Raji (cell line): ENCODE measurements around the gene GCKR.

Source experiments
- POLR2A ChIP-seq: IDR thresholded peaks from 2 replicates; pipeline ENCODE4 v1.6.1; 2011; ENCODE audit warnings: low read depth, low read length, control low read depth; ENCODE audit not compliant: insufficient read depth

Gene GCKR, protein sequence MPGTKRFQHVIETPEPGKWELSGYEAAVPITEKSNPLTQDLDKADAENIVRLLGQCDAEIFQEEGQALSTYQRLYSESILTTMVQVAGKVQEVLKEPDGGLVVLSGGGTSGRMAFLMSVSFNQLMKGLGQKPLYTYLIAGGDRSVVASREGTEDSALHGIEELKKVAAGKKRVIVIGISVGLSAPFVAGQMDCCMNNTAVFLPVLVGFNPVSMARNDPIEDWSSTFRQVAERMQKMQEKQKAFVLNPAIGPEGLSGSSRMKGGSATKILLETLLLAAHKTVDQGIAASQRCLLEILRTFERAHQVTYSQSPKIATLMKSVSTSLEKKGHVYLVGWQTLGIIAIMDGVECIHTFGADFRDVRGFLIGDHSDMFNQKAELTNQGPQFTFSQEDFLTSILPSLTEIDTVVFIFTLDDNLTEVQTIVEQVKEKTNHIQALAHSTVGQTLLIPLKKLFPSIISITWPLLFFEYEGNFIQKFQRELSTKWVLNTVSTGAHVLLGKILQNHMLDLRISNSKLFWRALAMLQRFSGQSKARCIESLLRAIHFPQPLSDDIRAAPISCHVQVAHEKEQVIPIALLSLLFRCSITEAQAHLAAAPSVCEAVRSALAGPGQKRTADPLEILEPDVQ

GRCh38 chr2:27496357-27497287 lies at the start of gene GCKR:
GCKR (plus strand) TSS chr2:27496839; CDS start chr2:27496905, 66 bp downstream.
- TF ChIP-seq POLR2A: no peak

DNA sequence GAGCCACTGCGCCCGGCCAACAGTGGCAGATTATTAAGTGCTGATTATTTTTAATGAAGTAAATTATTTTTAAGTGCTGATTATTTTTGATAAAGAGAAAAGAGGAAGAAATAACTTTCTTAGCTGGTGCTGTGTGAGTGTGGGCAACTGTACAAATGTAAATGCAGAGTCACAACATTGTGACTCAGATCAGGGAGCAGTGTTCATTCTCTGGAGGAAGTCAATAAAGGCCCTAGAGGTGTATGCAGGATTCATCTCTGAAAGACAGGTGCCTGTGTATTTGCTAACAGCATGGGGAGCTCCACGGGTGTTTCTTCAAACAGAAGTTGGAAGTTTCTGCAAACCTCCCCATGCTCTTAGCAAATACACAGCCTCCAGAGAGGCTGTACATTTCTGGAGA lies 48.3 kb upstream of the GCKR start:
- no peak for TF ChIP-seq POLR2A

GRCh38 chr2:27451095-27451494 lies 45.5 kb upstream of the GCKR start:
- no peak for TF ChIP-seq POLR2A

GRCh38 chr2:27453968-27454367 lies 42.7 kb upstream of the GCKR start:
- no peak for TF ChIP-seq POLR2A

DNA sequence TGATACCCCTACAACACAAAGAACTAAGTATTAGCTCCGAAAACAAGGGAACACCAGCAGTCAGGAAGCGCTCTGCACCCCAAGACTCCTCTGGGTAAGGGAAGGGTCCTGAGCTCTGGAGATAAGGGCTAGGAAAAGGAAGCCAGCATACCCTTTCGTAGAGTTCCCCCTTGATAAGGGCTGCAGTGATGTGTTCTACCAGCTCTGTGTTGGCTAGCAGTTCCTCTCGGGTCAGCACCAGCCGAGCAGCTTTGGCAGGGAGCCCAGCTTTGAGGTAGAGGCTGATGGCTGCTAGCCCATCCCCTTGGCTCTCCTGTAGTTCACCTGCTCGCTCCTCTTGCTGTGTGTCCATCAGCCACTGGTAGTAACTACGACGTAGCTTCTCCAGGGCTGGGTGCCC lies 35.5 kb upstream of the GCKR start:
- no peak for TF ChIP-seq POLR2A

- TF ChIP-seq POLR2A: no peak
Measured at GRCh38 chr2:27464443-27464842, 32.2 kb upstream of the GCKR start.

DNA sequence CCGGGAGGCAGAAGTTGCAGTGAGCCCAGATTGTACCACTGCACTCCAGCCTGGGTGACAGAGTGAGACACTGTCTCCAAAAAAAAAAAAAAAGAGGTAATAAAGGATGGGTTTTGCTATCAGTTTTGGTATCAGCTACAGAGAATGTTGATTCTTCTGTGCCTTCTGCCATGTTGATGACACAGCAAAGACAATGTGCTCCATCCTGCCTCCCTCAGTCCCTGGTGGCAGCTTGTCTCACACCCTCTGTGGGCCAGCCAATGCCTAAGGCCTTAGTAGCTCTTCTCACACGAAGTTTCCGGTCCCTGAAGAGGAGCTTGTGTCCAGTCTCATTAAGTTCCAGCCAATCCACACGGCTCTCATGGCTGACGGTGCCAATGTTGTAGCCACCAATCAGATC lies 24.7 kb upstream of the GCKR start:
- no peak for TF ChIP-seq POLR2A

GRCh38 chr2:27485496-27485895 lies 11.1 kb upstream of the GCKR start:
- TF ChIP-seq POLR2A: no peak

DNA sequence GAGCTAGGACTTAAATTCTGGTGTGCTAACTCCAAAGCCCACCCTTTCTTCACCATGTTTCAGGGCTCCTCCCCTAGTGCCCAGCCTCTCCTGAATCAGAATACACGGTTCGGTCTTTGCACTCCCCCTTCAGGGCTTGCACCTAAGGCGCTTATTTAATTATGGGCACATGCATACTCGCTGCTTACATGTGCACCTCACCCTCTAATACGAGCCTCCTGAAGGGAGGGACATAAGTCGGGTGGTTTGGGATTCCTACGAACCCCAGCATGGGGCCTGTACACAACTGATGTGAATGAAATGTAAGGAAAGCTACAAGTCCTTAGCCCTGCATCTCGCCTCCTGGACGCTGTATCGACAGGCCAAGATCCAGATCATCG lies 7.5 kb upstream of the GCKR start:
- no peak for TF ChIP-seq POLR2A

GRCh38 chr2:27489498-27490397 lies 6.9 kb upstream of the GCKR start, which contains the start of gene IFT172:
IFT172 (minus strand) TSS chr2:27489743; CDS start chr2:27489653, 90 bp downstream.
- TF ChIP-seq POLR2A: peak; percentile 70

DNA sequence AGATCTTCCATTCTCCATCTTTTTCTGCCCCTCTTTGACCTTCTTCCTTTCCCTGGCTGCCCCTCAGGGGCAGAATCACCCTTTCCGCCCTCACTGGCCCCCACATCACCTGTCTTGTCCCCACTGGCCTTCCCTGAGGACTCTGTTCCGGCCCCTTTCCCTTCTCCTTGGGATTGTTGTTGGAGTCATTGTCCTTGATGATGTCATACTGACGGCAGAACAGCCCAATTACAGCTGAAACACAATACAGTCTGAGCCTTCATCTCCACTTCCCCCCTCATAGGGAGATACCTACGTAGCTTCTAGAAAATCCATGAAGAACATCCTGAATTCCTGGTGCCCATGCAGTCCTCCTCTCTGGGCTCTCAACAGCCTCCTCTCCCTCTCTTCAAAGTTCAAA lies 4.1 kb upstream of the GCKR start:
- no peak for TF ChIP-seq POLR2A

DNA sequence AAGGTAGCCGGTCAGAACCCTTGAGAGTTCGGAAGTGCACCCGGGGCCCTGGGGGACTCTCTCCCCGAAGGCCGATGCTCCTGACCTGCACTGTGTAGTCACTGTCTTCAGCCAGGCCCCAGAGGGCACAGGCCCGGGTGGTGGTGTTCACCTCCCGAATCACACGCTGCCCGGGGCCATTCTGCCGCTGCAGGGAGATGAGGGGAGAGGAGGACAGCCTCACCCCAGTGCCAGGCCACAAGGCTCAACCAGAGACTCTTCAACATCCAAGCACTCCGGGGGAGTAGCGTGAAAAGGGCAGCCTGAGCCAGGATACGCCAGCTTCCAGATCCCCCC lies 2.7 kb upstream of the GCKR start:
- TF ChIP-seq POLR2A: no peak

DNA sequence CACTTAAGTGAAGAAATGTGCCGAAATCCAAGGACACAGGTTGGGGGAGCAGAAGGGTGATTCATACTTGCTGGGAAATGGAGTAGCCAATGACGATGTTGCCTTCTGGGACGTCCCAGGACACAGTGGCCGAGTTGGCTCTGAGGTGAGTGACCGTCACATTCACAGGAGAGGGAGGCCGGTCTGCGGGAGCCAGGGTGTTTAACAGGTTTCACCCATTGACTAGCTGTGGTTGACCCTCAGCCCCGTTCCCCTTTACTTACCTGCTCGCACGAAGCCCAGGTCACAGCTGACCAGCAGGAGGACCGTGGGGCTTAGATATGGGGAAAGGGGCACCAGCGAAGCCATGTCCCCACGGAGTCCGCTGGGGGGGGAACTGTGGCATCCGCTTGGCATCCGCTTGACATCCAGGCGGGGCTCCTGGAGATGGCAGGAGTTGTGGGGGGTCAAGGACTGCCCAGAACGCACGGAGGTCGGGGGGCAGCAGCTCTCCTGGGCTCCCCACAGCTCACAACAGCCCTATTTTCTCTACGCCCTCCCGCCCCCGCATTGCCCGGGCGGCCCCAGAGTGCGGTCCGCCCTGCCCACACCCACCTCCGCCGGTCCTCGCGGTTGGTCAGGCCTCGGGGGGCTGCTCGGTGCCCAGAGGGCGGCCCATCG lies 2.2 kb upstream of the GCKR start:
- TF ChIP-seq POLR2A: no peak

DNA sequence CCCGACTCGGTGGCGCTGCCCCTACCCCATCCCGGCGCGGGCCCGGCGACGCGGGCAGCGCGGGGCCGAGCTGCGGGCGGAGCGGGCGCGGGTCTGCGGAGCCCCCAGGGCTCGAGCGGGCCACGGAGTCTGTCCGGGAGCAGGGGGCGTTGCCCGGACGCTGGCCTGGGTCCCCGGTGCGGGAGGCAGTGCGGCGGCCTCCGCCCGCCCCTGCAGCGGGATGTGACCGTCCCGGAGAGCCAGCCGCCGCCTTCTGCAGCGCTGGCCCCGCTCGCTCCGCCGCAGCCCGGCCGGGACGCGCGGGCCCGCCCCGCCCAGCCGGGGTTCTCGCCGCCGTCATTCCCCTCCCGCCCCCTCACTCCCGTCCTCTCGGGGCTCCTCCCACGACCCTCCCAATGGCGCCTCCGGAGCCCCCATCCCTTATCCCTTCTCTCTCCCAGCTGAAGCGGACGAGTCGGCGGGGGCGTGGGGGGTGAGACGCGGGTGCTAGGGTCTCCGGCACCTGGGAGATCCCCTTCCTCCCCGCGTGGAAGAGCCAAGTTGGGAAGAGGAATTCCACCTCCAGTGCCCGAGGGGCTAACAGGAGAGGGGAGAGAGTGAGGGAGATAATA lies 1.6 kb upstream of the GCKR start, which contains the start of gene FNDC4:
TSS of gene FNDC4 (minus strand) at position 257 of the 611 bp plus-strand sequence. CDS start 521 bp downstream, outside the sequence.
- TF ChIP-seq POLR2A: no peak
